IMR-90 (cell line): ENCODE data around the gene APEX1. TPM values are rescaled to one million over a fixed set of nuclear protein-coding genes. Genes with fewer than 3 reads are reported as not detected.

Experiments
- ATAC-seq: fragments of 200-7000 bp; cut with Tn5 transposase; 2 replicates; pipeline ENCODE4 v1.9.1; 2020; ENCODE audit warnings: low read depth, mild to moderate bottlenecking, moderate library complexity
- BruUV-seq: library from RNA; stranded (reverse); fragments of 400-500 nt; replicated peaks from 2 replicates; lab custom pipeline; 2021; lab: Mats Ljungman, UMichigan
- CTCF ChIA-PET: fragments of 300-600 bp; formaldehyde crosslinking; extraction: SDS; loops from one replicate; lab custom pipeline; 2021; ENCODE audit warnings: antibody characterized with exemption; lab: Yijun Ruan, JAX
- POLR2A ChIA-PET: fragments of 300-600 bp; sonication (Branson Sonifier 250); formaldehyde crosslinking; loops from one replicate; lab custom pipeline; 2022; ENCODE audit warnings: antibody characterized with exemption; ENCODE audit not compliant: unreplicated experiment; lab: Charles Lee
- DNase-seq: peaks from one replicate; pipeline ENCODE4 v3.0.0; 2013
- H2AFZ ChIP-seq: replicated peaks from 2 replicates; pipeline ENCODE3; 2013; ENCODE audit warnings: low read length, mild to moderate bottlenecking; ENCODE audit not compliant: poor library complexity
- H2AK5ac ChIP-seq: 2 replicates; pipeline ENCODE4 v1.6.1; 2013; ENCODE audit warnings: low read depth, low read length, inconsistent platforms
- H2AK9ac ChIP-seq: replicated peaks from 2 replicates; pipeline ENCODE3; 2013; ENCODE audit warnings: mild to moderate bottlenecking, low read depth, low read length, moderate library complexity; ENCODE audit not compliant: poor library complexity
- H2BK120ac ChIP-seq: 2 replicates; pipeline ENCODE4 v1.6.1; 2013; ENCODE audit warnings: low read depth, low read length, inconsistent platforms
- H2BK15ac ChIP-seq: 3 replicates; pipeline ENCODE4 v1.6.1; 2013; ENCODE audit warnings: low read depth, low read length, inconsistent platforms
- H2BK20ac ChIP-seq: 2 replicates; pipeline ENCODE4 v1.6.1; 2013; ENCODE audit warnings: low read depth, mild to moderate bottlenecking, inconsistent platforms, low read length, moderate library complexity
- H2BK5ac ChIP-seq: 2 replicates; pipeline ENCODE4 v1.6.1; 2013; ENCODE audit warnings: mild to moderate bottlenecking, low read depth, low read length, inconsistent platforms; ENCODE audit not compliant: poor library complexity, severe bottlenecking
- H3K14ac ChIP-seq: replicated peaks from 2 replicates; pipeline ENCODE4 v1.6.1; 2013; ENCODE audit warnings: low read depth, low read length, inconsistent platforms
- H3K18ac ChIP-seq: 2 replicates; pipeline ENCODE4 v1.6.1; 2013; ENCODE audit warnings: low read depth, low read length, control low read depth
- H3K23ac ChIP-seq: 2 replicates; pipeline ENCODE4 v1.6.1; 2013; ENCODE audit warnings: low read depth, low read length, inconsistent platforms
- H3K27ac ChIP-seq: 2 replicates; pipeline ENCODE4 v1.5.1; 2013; ENCODE audit warnings: mild to moderate bottlenecking, control low read depth, low read length; ENCODE audit not compliant: insufficient read depth
- H3K27me3 ChIP-seq: 2 replicates; pipeline ENCODE4 v1.6.1; 2013; ENCODE audit warnings: low read length; ENCODE audit not compliant: control insufficient read depth, insufficient read depth
- H3K36me3 ChIP-seq: 2 replicates; pipeline ENCODE4 v1.6.1; 2013; ENCODE audit warnings: low read length, mixed read lengths; ENCODE audit not compliant: control insufficient read depth, insufficient read depth
- H3K4ac ChIP-seq: 2 replicates; pipeline ENCODE4 v1.6.1; 2013; ENCODE audit warnings: low read depth, low read length, inconsistent platforms
- H3K4me1 ChIP-seq: 2 replicates; pipeline ENCODE4 v1.6.1; 2013; ENCODE audit warnings: low read length, mixed read lengths; ENCODE audit not compliant: control insufficient read depth, insufficient read depth
- H3K4me2 ChIP-seq: 2 replicates; pipeline ENCODE4 v1.6.1; 2013; ENCODE audit warnings: low read depth, mild to moderate bottlenecking, control low read depth, low read length, moderate library complexity
- H3K4me3 ChIP-seq: 2 replicates; pipeline ENCODE4 v1.5.1; 2013; ENCODE audit warnings: low read depth, mild to moderate bottlenecking, control low read depth, low read length, moderate library complexity; ENCODE audit not compliant: insufficient read depth
- H3K56ac ChIP-seq: 2 replicates; pipeline ENCODE4 v1.6.1; 2013; ENCODE audit warnings: low read length, inconsistent platforms; ENCODE audit not compliant: insufficient read depth; ENCODE audit errors: extremely low read depth
- H3K79me1 ChIP-seq, 2 experiments: 2 replicates each; pipeline ENCODE4 v1.6.1; 2013; ENCODE audit warnings: low read length in 2 of 2, inconsistent platforms in 1 of 2, low read depth in 1 of 2
- H3K9ac ChIP-seq: 2 replicates; pipeline ENCODE4 v1.6.1; 2013; ENCODE audit warnings: low read depth, low read length, control low read depth
- H3K9me1 ChIP-seq: 2 replicates; pipeline ENCODE4 v1.6.1; 2013; ENCODE audit warnings: low read length, inconsistent platforms; ENCODE audit not compliant: insufficient read depth
- H3K9me3 ChIP-seq: 2 replicates; pipeline ENCODE4 v1.6.1; 2013; ENCODE audit warnings: low read length; ENCODE audit not compliant: control insufficient read depth, insufficient read depth
- H4K20me1 ChIP-seq: 2 replicates; pipeline ENCODE4 v1.6.1; 2013; ENCODE audit warnings: low read length, inconsistent platforms; ENCODE audit not compliant: insufficient read depth
- H4K5ac ChIP-seq: 2 replicates; pipeline ENCODE4 v1.6.1; 2013; ENCODE audit warnings: mild to moderate bottlenecking, low read depth, low read length, control low read depth
- H4K8ac ChIP-seq, 2 experiments: 2 replicates each; pipeline ENCODE4 v1.6.1; 2013; ENCODE audit warnings: low read depth in 2 of 2, low read length in 2 of 2, control low read depth in 1 of 2, inconsistent platforms in 1 of 2
- H4K91ac ChIP-seq: 2 replicates; pipeline ENCODE4 v1.6.1; 2013; ENCODE audit warnings: low read depth, low read length, inconsistent platforms; ENCODE audit not compliant: insufficient read depth
- CEBPB ChIP-seq: IDR thresholded peaks from 2 replicates; pipeline ENCODE4 v1.6.1; 2012; ENCODE audit warnings: low read depth, low read length, improper control_type of control experiment
- CTCF ChIP-seq: conservative IDR thresholded peaks from 2 replicates; pipeline ENCODE4 v1.5.1; 2012; ENCODE audit warnings: mild to moderate bottlenecking, low read depth, low read length, improper control_type of control experiment
- MAZ ChIP-seq: IDR thresholded peaks from 2 replicates; pipeline ENCODE4 v1.6.1; 2012; ENCODE audit warnings: low read depth, mild to moderate bottlenecking, low read length, improper control_type of control experiment, moderate library complexity, borderline replicate concordance
- RAD21 ChIP-seq: IDR thresholded peaks from 2 replicates; pipeline ENCODE4 v1.6.1; 2012; ENCODE audit warnings: low read length, improper control_type of control experiment
- RCOR1 ChIP-seq: IDR thresholded peaks from 2 replicates; pipeline ENCODE4 v1.6.1; 2012; ENCODE audit warnings: mild to moderate bottlenecking, low read length, improper control_type of control experiment; ENCODE audit not compliant: insufficient replicate concordance
- RFX5 ChIP-seq: IDR thresholded peaks from 2 replicates; pipeline ENCODE4 v1.8.0; 2012; ENCODE audit warnings: low read depth, mild to moderate bottlenecking, low read length, moderate library complexity
- WGBS, 2 experiments: methylation state at CpG; one replicate each; pipeline versions ENCODE4 v1.1.5 to v1.1.7; 2013; ENCODE audit warnings: missing lambda C conversion rate in 2 of 2; ENCODE audit not compliant: insufficient read length in 1 of 2; ENCODE audit errors: extremely low coverage in 2 of 2; 5-methylcytosine and 5-hydroxymethylcytosine counted together
- dilution Hi-C: fragments of 300-500 bp; cut with HindIII; formaldehyde crosslinking; loops from one replicate; pipeline ENCODE4 v1.14.3; 2018; ENCODE audit warnings: low sequenced_read_pairs; ENCODE audit not compliant: unreplicated experiment
- in situ Hi-C: fragments of 300-500 bp; cut with MboI; formaldehyde crosslinking; loops from 3 replicates; pipeline ENCODE4 v1.14.3; 2019; ENCODE audit warnings: low sequenced_read_pairs, inconsistent platforms, mixed read lengths
- intact Hi-C: fragments of 100-400 bp; cut with micrococcal nuclease; formaldehyde crosslinking; loops from 2 replicates; pipeline ENCODE4 v1.10.0; 2022
- polyA plus RNA-seq, 3 experiments: library from polyadenylated mRNA; depleted of rRNA; stranded (reverse); fragments of >200 nt; gene quantifications; 2 replicates each; pipeline ENCODE4 v1.2.3, GENCODE V29; 2012; ENCODE audit warnings: low replicate concordance in 1 of 3
- total RNA-seq: library from RNA; depleted of rRNA; stranded (reverse); fragments of >200 nt; gene quantifications from 2 replicates; pipeline ENCODE4 v1.2.3, GENCODE V29; 2012

The APEX1 gene
- total and polyA plus RNA-seq, 2 of the 4 experiments (the other 2 are of a cell fraction): 125 to 241 TPM

DNA sequence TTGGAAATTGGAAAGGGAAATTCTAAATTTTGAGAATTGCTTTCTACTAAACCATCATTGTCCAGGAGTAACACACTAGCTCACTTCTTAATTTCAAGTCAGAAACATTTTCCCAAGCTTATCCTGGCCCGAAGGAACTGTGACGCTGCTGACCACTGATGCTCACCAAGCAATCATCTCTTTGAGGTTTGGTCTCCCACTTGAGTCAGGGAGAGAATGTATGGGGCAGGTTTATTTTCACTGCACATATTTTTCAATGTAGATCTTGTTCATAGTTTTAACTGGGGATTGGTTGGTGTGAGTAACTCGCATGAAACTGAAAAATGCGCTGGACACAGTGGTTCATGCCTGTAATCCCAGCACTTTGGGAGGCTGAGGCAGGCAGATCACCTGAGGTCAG, 37.5 kb downstream of the APEX1 start:
- no peak overlapping the region; the same call in 1 of the 2 replicates for H3K4me2 ChIP-seq
- ChIA-PET POLR2A (no interaction called here), CTCF (no interaction called here)
- H3K79me1 ChIP-seq: no peaks in the 10 kb centered on the region
- no peaks in the 10 kb centered on the region for H3K9me3 ChIP-seq
- ATAC-seq (peak; percentile 57; the same call in 1 of the 2 replicates), DNase-seq (peak; percentile 83)
- no peaks in the 10 kb centered on the region for H3K27me3 ChIP-seq
- H3K9ac ChIP-seq: no peak overlapping the region
- TF ChIP-seq CEBPB: no peak
- no peak for TF ChIP-seq RAD21
- no peak for TF ChIP-seq CTCF
- TF ChIP-seq RCOR1: no peak
- no peak for TF ChIP-seq RFX5
- TF ChIP-seq MAZ: no peak
- H4K8ac ChIP-seq: no peak overlapping the region
- H3K23ac ChIP-seq: no peak overlapping the region
- H2BK15ac ChIP-seq: no peak overlapping the region
- WGBS, 2 experiments: no CpG with 5 or more reads among the region's 4 CpGs
- no peak overlapping the region for H3K4ac ChIP-seq
- no TSS peak for BruUV-seq
- no peak overlapping the region for H2BK20ac ChIP-seq
- no peaks in the 10 kb centered on the region for H4K20me1 ChIP-seq
- H4K91ac ChIP-seq: no peak overlapping the region
- intact Hi-C loops: no loop called here
- dilution Hi-C loops: no loop called here
- no peak overlapping the region for H2AK5ac ChIP-seq
- in situ Hi-C loops: no loop called here
- no peak overlapping the region for H3K18ac ChIP-seq
- H2AK9ac ChIP-seq: no peak overlapping the region
- H2BK120ac ChIP-seq: no peak overlapping the region
- no peak overlapping the region for H3K14ac ChIP-seq
- H2AFZ ChIP-seq: no peak overlapping the region
- no peak overlapping the region for H4K5ac ChIP-seq
- H3K4me1 ChIP-seq: no peaks in the 10 kb centered on the region; the same call in 1 of the 2 replicates
- H3K56ac ChIP-seq: no peak overlapping the region
- no peak overlapping the region for H3K4me3 ChIP-seq
- H3K27ac ChIP-seq: no peak overlapping the region
- H3K9me1 ChIP-seq: no peaks in the 10 kb centered on the region
- H2BK5ac ChIP-seq: no peak overlapping the region
- no peaks in the 10 kb centered on the region for H3K36me3 ChIP-seq
